AG04450 (cell line): Measurements from ENCODE around the gene ESD. TPM values are rescaled to one million over a fixed set of nuclear protein-coding genes. Genes with fewer than 3 reads are reported as not detected.

Experiments
- CTCF ChIA-PET: fragments of 300-600, 350-600 bp; formaldehyde crosslinking; extraction: SDS; loops from one replicate; lab custom pipeline; 2022; ENCODE audit warnings: antibody characterized with exemption, inconsistent platforms; lab: Charles Lee
- POLR2A ChIA-PET: fragments of 350-600 bp; formaldehyde crosslinking; extraction: SDS; loops from one replicate; lab custom pipeline; 2021; ENCODE audit warnings: antibody characterized with exemption, inconsistent platforms; lab: Yijun Ruan, JAX
- DNase-seq: peaks from one replicate; pipeline ENCODE4 v3.0.0-alpha.2; 2011; ENCODE audit warnings: low read depth, low spot score
- H3K27ac ChIP-seq: one replicate; pipeline ENCODE4 v1.5.1; 2012; ENCODE audit warnings: low read depth, low read length, control low read depth
- H3K27me3 ChIP-seq: one replicate; pipeline ENCODE4 v1.6.0; 2012; ENCODE audit warnings: low read length; ENCODE audit not compliant: control insufficient read depth, insufficient read depth
- H3K4me3 ChIP-seq: 2 replicates; pipeline ENCODE4 v1.5.1; 2011; ENCODE audit warnings: mild to moderate bottlenecking, low read depth, low read length, control low read depth
- H3K9me3 ChIP-seq: 2 replicates; pipeline ENCODE4 v1.5.1; 2012; ENCODE audit warnings: low read length; ENCODE audit not compliant: control insufficient read depth, insufficient read depth
- polyA plus RNA-seq: library from polyadenylated mRNA; depleted of rRNA; stranded (reverse); fragments of >200 nt; gene quantifications from 2 replicates; pipeline ENCODE4 v1.2.3, GENCODE V29; 2011
- TF ChIP-seq, protein P1 (sequence below): IDR thresholded peaks from 2 replicates; pipeline ENCODE4 v1.5.1; 2011; ENCODE audit warnings: low read depth, low read length, control low read depth, inconsistent platforms

The ESD gene
- polyA plus RNA-seq, 1 experiment, result 208 TPM

DNA sequence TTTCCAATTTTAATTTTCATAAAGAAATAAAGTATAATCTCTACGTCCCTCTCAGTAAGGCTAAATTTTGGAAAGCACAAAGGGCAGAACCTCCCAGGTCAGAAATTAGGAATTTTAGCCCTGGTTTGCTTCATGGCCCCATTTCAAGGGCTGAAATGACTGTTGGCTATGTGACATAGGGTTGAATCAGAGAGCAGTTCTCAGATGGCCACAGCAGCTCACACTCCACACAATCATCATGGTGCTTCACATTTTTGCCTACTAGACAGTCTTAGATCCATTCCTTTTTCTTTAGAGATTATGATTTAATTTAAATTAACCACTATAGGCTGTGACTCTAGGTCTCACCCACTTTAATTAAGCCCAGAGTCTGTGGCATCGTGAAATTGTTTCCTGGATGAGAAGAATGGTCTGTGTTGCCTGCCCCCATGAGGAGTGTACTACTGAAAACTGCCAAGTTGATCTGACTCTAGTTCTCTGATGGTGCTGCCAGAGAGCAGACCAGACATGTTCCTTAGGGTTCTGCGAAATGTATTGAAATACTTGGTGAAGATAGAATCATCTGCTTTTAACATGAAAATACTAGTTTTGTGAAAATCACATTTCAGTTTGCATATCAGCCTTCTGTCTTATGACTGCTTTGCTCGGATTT lies 57.4 kb downstream of the ESD start:
- ChIA-PET CTCF (interaction anchor here (0.8 to 1.2 kb wide), 2 partner anchors 10 to 18 kb away, joined by 3 to 4 read pairs; no protein-coding TSS in a partner anchor), POLR2A (no interaction called here)
- Histone ChIP-seq H3K27ac (no peak overlapping the region), H3K27me3 (no peaks in the 10 kb centered on the region), H3K4me3 (no peak overlapping the region), H3K9me3 (no peaks in the 10 kb centered on the region; the same call in 1 of the 2 replicates)
- DNase-seq, result no peak
- TF ChIP-seq, protein P1, sequence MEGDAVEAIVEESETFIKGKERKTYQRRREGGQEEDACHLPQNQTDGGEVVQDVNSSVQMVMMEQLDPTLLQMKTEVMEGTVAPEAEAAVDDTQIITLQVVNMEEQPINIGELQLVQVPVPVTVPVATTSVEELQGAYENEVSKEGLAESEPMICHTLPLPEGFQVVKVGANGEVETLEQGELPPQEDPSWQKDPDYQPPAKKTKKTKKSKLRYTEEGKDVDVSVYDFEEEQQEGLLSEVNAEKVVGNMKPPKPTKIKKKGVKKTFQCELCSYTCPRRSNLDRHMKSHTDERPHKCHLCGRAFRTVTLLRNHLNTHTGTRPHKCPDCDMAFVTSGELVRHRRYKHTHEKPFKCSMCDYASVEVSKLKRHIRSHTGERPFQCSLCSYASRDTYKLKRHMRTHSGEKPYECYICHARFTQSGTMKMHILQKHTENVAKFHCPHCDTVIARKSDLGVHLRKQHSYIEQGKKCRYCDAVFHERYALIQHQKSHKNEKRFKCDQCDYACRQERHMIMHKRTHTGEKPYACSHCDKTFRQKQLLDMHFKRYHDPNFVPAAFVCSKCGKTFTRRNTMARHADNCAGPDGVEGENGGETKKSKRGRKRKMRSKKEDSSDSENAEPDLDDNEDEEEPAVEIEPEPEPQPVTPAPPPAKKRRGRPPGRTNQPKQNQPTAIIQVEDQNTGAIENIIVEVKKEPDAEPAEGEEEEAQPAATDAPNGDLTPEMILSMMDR, result no peak

DNA sequence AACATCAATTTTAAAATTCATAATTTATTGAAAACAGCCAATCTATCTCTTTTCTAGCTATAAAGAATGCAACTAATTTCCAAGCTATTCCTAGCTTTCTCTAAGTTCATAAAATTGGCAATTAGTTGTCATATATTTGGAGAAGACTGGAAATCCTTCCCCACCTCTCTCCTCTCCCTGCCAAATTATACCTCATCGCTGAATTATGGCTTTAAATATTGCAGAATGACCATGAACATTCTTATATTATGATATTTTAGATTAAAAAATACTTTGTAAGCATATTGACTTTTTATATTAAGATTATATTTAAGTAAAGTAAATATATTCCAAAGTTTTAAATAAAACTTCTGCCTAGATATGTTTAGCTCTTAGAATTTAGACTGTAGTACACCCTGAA lies 58.2 kb downstream of the ESD start:
- Histone ChIP-seq H3K9me3 (no peaks in the 10 kb centered on the region; the same call in 1 of the 2 replicates), H3K4me3 (no peak overlapping the region), H3K27ac (no peak overlapping the region), H3K27me3 (no peaks in the 10 kb centered on the region)
- ChIA-PET CTCF (no interaction called here), POLR2A (no interaction called here)
- TF ChIP-seq, protein P1, result no peak
- DNase-seq, result no peak

GRCh38 chr13:46738055-46738454 lies 58.9 kb downstream of the ESD start:
- DNase-seq, result no peak

DNA sequence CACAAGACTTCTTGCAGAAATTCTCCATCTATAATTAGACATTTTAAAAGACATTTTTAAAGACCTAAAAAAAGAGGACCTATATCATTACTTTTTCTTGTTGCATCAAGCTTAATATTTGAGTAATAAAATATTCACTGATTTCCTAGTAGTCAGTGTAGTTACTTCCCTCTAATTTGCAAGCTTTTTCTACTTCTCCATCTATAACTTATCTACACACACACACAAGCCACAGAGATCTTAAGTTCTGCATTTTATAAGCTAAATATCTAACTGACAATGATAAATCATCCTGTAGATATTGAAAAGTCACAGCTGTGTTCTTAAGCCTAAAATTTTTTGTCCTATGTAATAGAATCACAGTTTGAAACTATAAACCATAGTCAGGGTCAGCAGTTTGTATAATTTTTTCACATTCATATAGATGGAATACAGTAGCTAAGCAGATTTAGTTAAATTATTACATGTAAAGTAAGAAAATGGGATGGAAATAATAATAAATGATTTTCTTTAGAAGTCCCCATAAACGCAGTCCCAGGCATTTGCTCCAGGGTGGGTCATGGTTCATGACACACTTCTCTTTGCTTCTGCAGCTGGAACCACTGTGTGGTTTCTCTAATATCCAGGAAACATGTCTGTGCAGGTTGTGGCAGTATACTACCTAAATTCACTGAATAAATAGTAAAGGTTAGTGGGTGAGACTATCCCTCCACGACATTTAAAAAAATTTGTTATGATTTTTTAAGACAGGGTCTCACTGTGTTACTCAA lies 60.2 kb downstream of the ESD start:
- no peaks in the 10 kb centered on the region for H3K27me3 ChIP-seq
- CTCF ChIA-PET, result interaction anchor here (0.7 to 1.6 kb wide), 2 partner anchors 16 to 185 kb away, joined by 5 read pairs; no protein-coding TSS in a partner anchor
- no peak overlapping the region for H3K4me3 ChIP-seq
- H3K9me3 ChIP-seq, result no peaks in the 10 kb centered on the region
- TF ChIP-seq, protein P1, result no peak
- POLR2A ChIA-PET, result no interaction called here
- no peak overlapping the region for H3K27ac ChIP-seq
- no peak for DNase-seq

More at GRCh38 chr13:46738055-46738454, 58.9 kb downstream of the ESD start:
- POLR2A ChIA-PET, result no interaction called here
- no peak overlapping the region for H3K4me3 ChIP-seq
- CTCF ChIA-PET, result interaction anchor here (1.6 kb wide), 1 partner anchor 17 kb away, joined by 5 read pairs; no protein-coding TSS in a partner anchor
- H3K9me3 ChIP-seq, result no peaks in the 10 kb centered on the region; the same call in 1 of the 2 replicates
- H3K27ac ChIP-seq, result no peak overlapping the region
- TF ChIP-seq, protein P1, result no peak
- H3K27me3 ChIP-seq, result no peaks in the 10 kb centered on the region

GRCh38 chr13:46735425-46735824 lies 61.5 kb downstream of the ESD start:
- H3K27ac ChIP-seq, result no peak overlapping the region
- no peaks in the 10 kb centered on the region for H3K9me3 ChIP-seq
- ChIA-PET POLR2A (no interaction called here), CTCF (interaction anchor here (0.7 to 0.9 kb wide), 2 partner anchors 183 to 1204 kb away, joined by 3 to 4 read pairs; no protein-coding TSS in a partner anchor)
- no peaks in the 10 kb centered on the region for H3K27me3 ChIP-seq
- H3K4me3 ChIP-seq, result no peak overlapping the region
- TF ChIP-seq, protein P1, result no peak
- DNase-seq, result no peak
